KMS-11 (cell line): ENCODE data around the gene TBC1D2B.
A peak's percentile ranks its signal among the peaks of the same experiment; 100 is the strongest.
"Not testable (repeated sequence)": the region's sequence is repeated elsewhere in the genome, so short reads cannot be mapped to it uniquely, and the experiment has no call there.

Source experiments
- H2AFZ ChIP-seq: fragments of 200-600 bp; sonication (generic); 2 replicates; pipeline ENCODE4 v1.6.1; 2016; ENCODE audit warnings: antibody characterized with exemption, mixed run types, low read depth
- H3K27ac ChIP-seq: fragments of 200-600 bp; sonication (generic); 2 replicates; pipeline ENCODE4 v1.6.1; 2016; ENCODE audit warnings: mild to moderate bottlenecking, mixed run types
- H3K27me3 ChIP-seq: fragments of 200-600 bp; sonication (generic); 2 replicates; pipeline ENCODE4 v1.6.1; 2017; ENCODE audit warnings: mild to moderate bottlenecking, low read depth, mixed run types, moderate library complexity; ENCODE audit not compliant: insufficient read depth
- H3K36me3 ChIP-seq: fragments of 200-600 bp; sonication (generic); 2 replicates; pipeline ENCODE4 v1.6.1; 2017; ENCODE audit warnings: mild to moderate bottlenecking, mixed run types; ENCODE audit not compliant: insufficient read depth
- H3K4me1 ChIP-seq: fragments of 200-600 bp; sonication (generic); 2 replicates; pipeline ENCODE4 v1.6.1; 2016; ENCODE audit warnings: mild to moderate bottlenecking, low read depth, mixed run types; ENCODE audit not compliant: poor library complexity, severe bottlenecking
- H3K4me2 ChIP-seq: fragments of 200-600 bp; sonication (generic); 2 replicates; pipeline ENCODE4 v1.7.0; 2016; ENCODE audit warnings: mild to moderate bottlenecking, mixed run types
- H3K4me3 ChIP-seq: fragments of 200-600 bp; sonication (generic); IDR thresholded peaks from 2 replicates; pipeline ENCODE4 v1.6.1; 2017; ENCODE audit warnings: low read depth, low read length, mixed read lengths; ENCODE audit not compliant: insufficient read depth
- H3K79me2 ChIP-seq: fragments of 200-600 bp; sonication (generic); 2 replicates; pipeline ENCODE4 v1.6.1; 2016; ENCODE audit warnings: low read depth, mixed run types; ENCODE audit not compliant: insufficient read depth
- H3K9ac ChIP-seq: fragments of 200-600 bp; sonication (generic); 2 replicates; pipeline ENCODE4 v1.6.1; 2016; ENCODE audit warnings: mild to moderate bottlenecking, mixed run types
- H4K20me1 ChIP-seq: fragments of 200-600 bp; sonication (generic); 2 replicates; pipeline ENCODE4 v1.6.1; 2016; ENCODE audit warnings: mild to moderate bottlenecking, mixed run types; ENCODE audit not compliant: insufficient read depth
- CTCF ChIP-seq: fragments of 200-600 bp; sonication (generic); conservative IDR thresholded peaks from 2 replicates; pipeline ENCODE4 v1.6.1; 2017; ENCODE audit warnings: low read depth, mild to moderate bottlenecking, antibody characterized with exemption, low read length, moderate library complexity, mixed read lengths

Gene TBC1D2B

GRCh38 chr15:78000927-78001249 lies 76.6 kb downstream of the TBC1D2B start:
- no peak overlapping the region for H3K4me3 ChIP-seq
- H3K9ac ChIP-seq = no peak overlapping the region
- H4K20me1 ChIP-seq = no peaks in the 10 kb centered on the region
- H3K27me3 ChIP-seq = no peaks in the 10 kb centered on the region
- no peaks in the 10 kb centered on the region for H3K36me3 ChIP-seq
- no peak overlapping the region for H3K4me2 ChIP-seq
- no peaks in the 10 kb centered on the region for H3K79me2 ChIP-seq
- TF ChIP-seq CTCF = no peak
- no peak overlapping the region for H2AFZ ChIP-seq
- peaks cover 11% of the 10 kb centered on the region for H3K4me1 ChIP-seq
- no peak overlapping the region for H3K27ac ChIP-seq

GRCh38 chr15:78000091-78000926 lies 77.2 kb downstream of the TBC1D2B start:
- H3K9ac ChIP-seq = no peak overlapping the region
- TF ChIP-seq CTCF = peak; percentile 80
- H3K79me2 ChIP-seq = no peaks in the 10 kb centered on the region
- H3K4me3 ChIP-seq = no peak overlapping the region
- no peaks in the 10 kb centered on the region for H4K20me1 ChIP-seq
- no peak overlapping the region for H2AFZ ChIP-seq
- H3K4me1 ChIP-seq = peaks cover 11% of the 10 kb centered on the region
- no peak overlapping the region for H3K27ac ChIP-seq
- no peaks in the 10 kb centered on the region for H3K36me3 ChIP-seq
- no peaks in the 10 kb centered on the region for H3K27me3 ChIP-seq
- peak overlapping the region; percentile 11; the same call in 1 of the 2 replicates for H3K4me2 ChIP-seq

- H3K79me2 ChIP-seq = no peaks in the 10 kb centered on the region
- H3K4me2 ChIP-seq = peak overlapping the region; percentile 11; the same call in 1 of the 2 replicates
- no peak overlapping the region for H3K4me3 ChIP-seq
- H3K4me1 ChIP-seq = peaks cover 11% of the 10 kb centered on the region
- H2AFZ ChIP-seq = no peak overlapping the region
- H4K20me1 ChIP-seq = no peaks in the 10 kb centered on the region
- no peaks in the 10 kb centered on the region for H3K27me3 ChIP-seq
- no peaks in the 10 kb centered on the region for H3K36me3 ChIP-seq
- no peak overlapping the region for H3K27ac ChIP-seq
- TF ChIP-seq CTCF = no peak
- H3K9ac ChIP-seq = no peak overlapping the region
Measured at GRCh38 chr15:77999486-77999885, 78.0 kb downstream of the TBC1D2B start.

GRCh38 chr15:77998592-77998991 lies 78.9 kb downstream of the TBC1D2B start:
- Histone ChIP-seq H3K27ac (no peak overlapping the region), H3K36me3 (no peaks in the 10 kb centered on the region), H3K79me2 (no peaks in the 10 kb centered on the region), H3K27me3 (no peaks in the 10 kb centered on the region), H3K4me2 (no peak overlapping the region), H3K4me3 (no peak overlapping the region), H3K9ac (no peak overlapping the region), H2AFZ (no peak overlapping the region), H3K4me1 (peaks cover 11% of the 10 kb centered on the region), H4K20me1 (no peaks in the 10 kb centered on the region)
- no peak for TF ChIP-seq CTCF

- not testable (repeated sequence) for H3K27me3 ChIP-seq, H3K27ac ChIP-seq, H3K79me2 ChIP-seq, H3K4me3 ChIP-seq, H4K20me1 ChIP-seq, H2AFZ ChIP-seq, H3K9ac ChIP-seq, H3K36me3 ChIP-seq, H3K4me2 ChIP-seq
- H3K4me1 ChIP-seq = peaks cover 11% of the 10 kb centered on the region
Measured at GRCh38 chr15:77997761-77998554, 79.6 kb downstream of the TBC1D2B start.

- not testable (repeated sequence) for H3K36me3 ChIP-seq, H3K27ac ChIP-seq, H2AFZ ChIP-seq, H4K20me1 ChIP-seq, H3K4me3 ChIP-seq, H3K79me2 ChIP-seq, H3K27me3 ChIP-seq, H3K4me2 ChIP-seq, H3K9ac ChIP-seq
- peaks cover 11% of the 10 kb centered on the region for H3K4me1 ChIP-seq
Measured at GRCh38 chr15:77997221-77997620, 80.3 kb downstream of the TBC1D2B start.
